Hippocampal formation (tissue), 2 donors: ENCODE data around the gene AP4S1.
"Not testable (repeated sequence)": the region's sequence is repeated elsewhere in the genome, so short reads cannot be mapped to it uniquely, and the experiment has no call there.

Experiments used
- DNase-seq, 2 donors: peaks; one replicate each; lab custom pipeline; 2025; lab: John Stamatoyannopoulos, UW

Gene AP4S1

GRCh38 chr14:31025367-31026076 is at the start of gene AP4S1:
TSS of gene AP4S1 (plus strand) at chr14:31025649. CDS start at chr14:31066197, 40,548 bp downstream.
- DNase-seq: peak in 1 of 2 donors; percentile 44

GRCh38 chr14:30977752-30978151 is 47.7 kb upstream of the AP4S1 start:
- DNase-seq: no peak

GRCh38 chr14:30980106-30980704 is 45.2 kb upstream of the AP4S1 start:
- DNase-seq: peak in 1 of 2 donors; percentile 35

- no peak for DNase-seq
Measured at GRCh38 chr14:30980980-30981379, 44.5 kb upstream of the AP4S1 start.

GRCh38 chr14:30982533-30982932 is 42.9 kb upstream of the AP4S1 start:
- no peak for DNase-seq

- no peak for DNase-seq
Measured at GRCh38 chr14:30983858-30984257, 41.6 kb upstream of the AP4S1 start.

GRCh38 chr14:30985796-30986195 is 39.7 kb upstream of the AP4S1 start:
- DNase-seq: no peak

GRCh38 chr14:30988509-30988908 is 36.9 kb upstream of the AP4S1 start:
- no peak for DNase-seq

- DNase-seq: no peak
Measured at GRCh38 chr14:30990770-30991169, 34.7 kb upstream of the AP4S1 start.

- DNase-seq: no peak
Measured at GRCh38 chr14:30991408-30991807, 34.0 kb upstream of the AP4S1 start.

- DNase-seq: no peak
Measured at GRCh38 chr14:30993071-30993470, 32.4 kb upstream of the AP4S1 start.

GRCh38 chr14:30994681-30995620 is 30.5 kb upstream of the AP4S1 start:
- no peak for DNase-seq

- DNase-seq: no peak
Measured at GRCh38 chr14:30995689-30996088, 29.8 kb upstream of the AP4S1 start.

GRCh38 chr14:30996892-30997659 is 28.4 kb upstream of the AP4S1 start:
- DNase-seq: no peak

GRCh38 chr14:30998100-30998706 is 27.2 kb upstream of the AP4S1 start:
- no peak for DNase-seq

GRCh38 chr14:30999038-30999773 is 26.2 kb upstream of the AP4S1 start:
- DNase-seq: no peak

- no peak for DNase-seq
Measured at GRCh38 chr14:31000629-31001338, 24.7 kb upstream of the AP4S1 start.

GRCh38 chr14:31001339-31001658 is 24.1 kb upstream of the AP4S1 start:
- no peak for DNase-seq

GRCh38 chr14:31003284-31003683 is 22.2 kb upstream of the AP4S1 start:
- no peak for DNase-seq

- not testable (repeated sequence) for DNase-seq
Measured at GRCh38 chr14:31004007-31004406, 21.4 kb upstream of the AP4S1 start.
